HG03139 (cell line): Measurements from ENCODE around the gene DROSHA.

Source experiments
- ATAC-seq: cut with Tn5 transposase; IDR thresholded peaks from one replicate; pipeline ENCODE4 v1.9.1; 2021; ENCODE audit not compliant: unreplicated experiment

DROSHA gene

GRCh38 chr5:31355337-31355736 is 176.6 kb downstream of the DROSHA start:
- no peak for ATAC-seq
